B cell (primary cell): Measurements from ENCODE around the gene NUDT4. TPM values are rescaled to one million over a fixed set of nuclear protein-coding genes. Genes with fewer than 3 reads are reported as not detected.
A peak's percentile ranks its signal among the peaks of the same experiment; 100 is the strongest.

Experiments used
- ATAC-seq: fragments of 200-7000 bp; cut with Tn5 transposase; one replicate; pipeline ENCODE4 v1.10.0; 2021; ENCODE audit warnings: low read depth, mild to moderate bottlenecking, moderate number of reproducible peaks, moderate library complexity
- CTCF ChIA-PET: fragments of 350-600 bp; sonication (Branson Sonifier 250); formaldehyde crosslinking; loops from one replicate; lab custom pipeline; 2021; ENCODE audit warnings: antibody characterized with exemption, inconsistent platforms; lab: Charles Lee
- POLR2A ChIA-PET: fragments of 350-600 bp; sonication (Branson Sonifier 250); formaldehyde crosslinking; loops from one replicate; lab custom pipeline; 2021; ENCODE audit warnings: antibody characterized with exemption; lab: Charles Lee
- DNase-seq: peaks from one replicate; pipeline ENCODE4 v3.0.0; 2013
- H2AFZ ChIP-seq: 2 replicates; pipeline ENCODE4 v1.6.1; 2012; ENCODE audit warnings: mild to moderate bottlenecking, low read depth, low read length; ENCODE audit not compliant: insufficient read depth, poor library complexity, severe bottlenecking
- H3K27ac ChIP-seq, 2 donors: 1 replicate in 1 of 2; 2 replicates in 1 of 2; pipeline ENCODE4 v1.5.1; 2012 to 2013; ENCODE audit warnings: low read length in 2 of 2, mild to moderate bottlenecking in 2 of 2, moderate library complexity in 1 of 2
- H3K27me3 ChIP-seq, 4 experiments: fragments of 200-600 bp in 1 of 4; sonication (generic) in 1 of 4; replicated peaks in 1 of 4; 1 replicate in 2 of 4; 2 replicates in 2 of 4; pipeline versions ENCODE4 v1.6.1 to v1.7.0; 2013 to 2016; ENCODE audit warnings: low read length in 3 of 4, mild to moderate bottlenecking in 2 of 4, mixed read lengths in 1 of 4, moderate library complexity in 1 of 4; ENCODE audit not compliant: insufficient read depth in 4 of 4, control insufficient read depth in 3 of 4; ENCODE audit errors: control extremely low read depth in 1 of 4
- H3K36me3 ChIP-seq, 2 experiments: replicated peaks in 1 of 2; 1 replicate in 1 of 2; 2 replicates in 1 of 2; pipeline versions ENCODE4 v1.6.1 to v1.7.1; 2013; ENCODE audit warnings: low read length in 1 of 2; ENCODE audit not compliant: insufficient read depth in 2 of 2, control insufficient read depth in 1 of 2; ENCODE audit errors: control extremely low read depth in 1 of 2, extremely low read depth in 1 of 2
- H3K4me1 ChIP-seq, 2 donors: fragments of 200-600 bp in 1 of 2; sonication (generic) in 1 of 2; 1 replicate in 1 of 2; 2 replicates in 1 of 2; pipeline versions ENCODE4 v1.5.1 to v1.6.1; 2013 to 2017; ENCODE audit warnings: low read length in 2 of 2; ENCODE audit not compliant: control insufficient read depth in 2 of 2, insufficient read depth in 2 of 2
- H3K4me2 ChIP-seq: replicated peaks from 2 replicates; pipeline ENCODE3; 2012; ENCODE audit warnings: mild to moderate bottlenecking, low read depth, low read length; ENCODE audit not compliant: poor library complexity, severe bottlenecking
- H3K4me3 ChIP-seq, 5 experiments: fragments of 200-600 bp in 1 of 5; sonication (generic) in 1 of 5; 1 replicate in 3 of 5; 2 replicates in 2 of 5; pipeline versions ENCODE4 v1.5.1 to v1.7.0; 2011 to 2016; ENCODE audit warnings: low read length in 4 of 5, mild to moderate bottlenecking in 4 of 5, low read depth in 2 of 5, control low read depth in 1 of 5, moderate library complexity in 1 of 5; ENCODE audit not compliant: insufficient read depth in 1 of 5; ENCODE audit errors: control extremely low read depth in 1 of 5, extremely low read depth in 1 of 5
- H3K79me2 ChIP-seq: fragments of 200-600 bp; sonication (generic); one replicate; pipeline ENCODE4 v1.6.0; 2016; ENCODE audit warnings: low read length; ENCODE audit not compliant: control insufficient read depth, insufficient read depth
- H3K9ac ChIP-seq: fragments of 200-600 bp; sonication (generic); 2 replicates; pipeline ENCODE4 v1.6.1; 2017; ENCODE audit warnings: mild to moderate bottlenecking, low read length, moderate library complexity
- H3K9me3 ChIP-seq, 3 donors: one replicate each; pipeline versions ENCODE4 v1.6.1 to v1.7.1; 2013; ENCODE audit warnings: low read length in 2 of 3; ENCODE audit not compliant: control insufficient read depth in 2 of 3, insufficient read depth in 1 of 3; ENCODE audit errors: control extremely low read depth in 1 of 3
- H4K20me1 ChIP-seq: 2 replicates; pipeline ENCODE4 v1.6.0; 2012; ENCODE audit warnings: mild to moderate bottlenecking, low read length; ENCODE audit not compliant: insufficient read depth, control insufficient read depth, poor library complexity, severe bottlenecking
- H3K27ac Mint-ChIP-seq: one replicate; pipeline ENCODE4 v1.8.0; 2021; ENCODE audit warnings: mixed read lengths
- H3K27me3 Mint-ChIP-seq: one replicate; pipeline ENCODE4 v1.8.0; 2021; ENCODE audit warnings: mixed read lengths
- H3K4me1 Mint-ChIP-seq: one replicate; pipeline ENCODE4 v1.8.0; 2021; ENCODE audit warnings: mixed read lengths
- H3K4me3 Mint-ChIP-seq: one replicate; pipeline ENCODE4 v1.8.0; 2021; ENCODE audit warnings: mixed read lengths
- H3K9me3 Mint-ChIP-seq: one replicate; pipeline ENCODE4 v1.8.0; 2022; ENCODE audit warnings: mixed read lengths; ENCODE audit not compliant: insufficient read depth
- CTCF ChIP-seq: fragments of 200-600 bp; IDR thresholded peaks from one replicate; pipeline ENCODE4 v1.8.0; 2022; ENCODE audit warnings: antibody characterized with exemption, mild to moderate bottlenecking
- EZH2 ChIP-seq: IDR thresholded peaks from 2 replicates; pipeline ENCODE4 v1.6.1; 2012; ENCODE audit warnings: borderline replicate concordance, low read depth, mild to moderate bottlenecking, moderate library complexity, low read length; ENCODE audit not compliant: insufficient read depth, poor library complexity, severe bottlenecking
- WGBS: methylation state at CpG from one replicate; pipeline ENCODE4 v1.1.5; 2013; ENCODE audit warnings: missing lambda C conversion rate; ENCODE audit not compliant: insufficient coverage; 5-methylcytosine and 5-hydroxymethylcytosine counted together
- intact Hi-C: fragments of 100-400 bp; cut with micrococcal nuclease; formaldehyde crosslinking; loops from one replicate; pipeline ENCODE4 v1.10.0; 2022
- polyA plus RNA-seq: library from polyadenylated mRNA; depleted of rRNA; stranded (reverse); fragments of >200 nt; gene quantifications from 2 replicates; pipeline ENCODE4 v1.2.3, GENCODE V29; 2012
- total RNA-seq, 2 donors: library from RNA; stranded (reverse); fragments of 120-200 nt in 1 of 2; gene quantifications; 1 replicate in 1 of 2; 2 replicates in 1 of 2; pipeline versions ENCODE4 v1.2.3 to v1.2.4, GENCODE V29; 2013 to 2022

The NUDT4 gene
- total and polyA plus RNA-seq, 2 donors (not counting 1 experiment from before 2014, with no cell fraction given), result 18.3 to 56.8 TPM

GRCh38 chr12:93390549-93391297, 13.0 kb downstream of the NUDT4 start:
- peak overlapping the region; percentile 88 for H3K27ac Mint-ChIP-seq
- CTCF ChIA-PET, result interaction anchor here (0.6 to 6.9 kb wide), 3 partner anchors 10 to 404 kb away, joined by 3 to 37 read pairs (median 4); no protein-coding TSS in a partner anchor
- peak overlapping the region; percentile 34 to 51 for H3K27ac ChIP-seq

More at GRCh38 chr12:93390549-93391297, 13.0 kb downstream of the NUDT4 start:
- Histone ChIP-seq H3K9ac (no peak overlapping the region), H3K9me3 (no peaks in the 10 kb centered on the region), H3K79me2 (peaks cover 74% of the 10 kb centered on the region), H4K20me1 (peaks cover 23% of the 10 kb centered on the region), H3K4me1 (peaks cover 18 to 32% of the 10 kb centered on the region in 2 donors), H3K27me3 (no peaks in the 10 kb centered on the region), H2AFZ (no peak overlapping the region), H3K36me3 (peaks cover 0 to 17% of the 10 kb centered on the region in 2 experiments), H3K4me3 (no peak overlapping the region), H3K4me2 (peak overlapping the region; percentile 13)
- Mint-ChIP-seq H3K4me3 (peak overlapping the region; percentile 46), H3K27me3 (no peaks in the 10 kb centered on the region), H3K4me1 (peaks cover 40% of the 10 kb centered on the region), H3K9me3 (no peaks in the 10 kb centered on the region)
- 83% methylated on average over 1 of the region's 5 CpGs for WGBS
- intact Hi-C loops, result loop anchor here (1.0 kb wide), 1 partner anchor 10 kb away; no protein-coding TSS in a partner anchor
- no peak for TF ChIP-seq CTCF
- TF ChIP-seq EZH2, result no peak
- DNase-seq (peak; percentile 55), ATAC-seq (peak; percentile 61)
- POLR2A ChIA-PET, result interaction anchor here (0.7 kb wide), 1 partner anchor 29 kb away, joined by 3 read pairs; no protein-coding TSS in a partner anchor
